HepG2 (cell line): ENCODE data around the gene QRSL1. TPM values are rescaled to one million over a fixed set of nuclear protein-coding genes. Genes with fewer than 3 reads are reported as not detected.
A peak's percentile ranks its signal among the peaks of the same experiment; 100 is the strongest.

Experiments used
- ATRX ChIP-seq: sonication (generic); formaldehyde crosslinking; IDR thresholded peaks from 2 replicates; pipeline ENCODE4 v1.4.0; 2020; ENCODE audit warnings: missing genetic modification reagents, borderline replicate concordance
- ZFP62 ChIP-seq: sonication (generic); formaldehyde crosslinking; IDR thresholded peaks from 2 replicates; pipeline ENCODE4 v1.4.0; 2020; ENCODE audit warnings: missing genetic modification reagents
- ZFX ChIP-seq: sonication (generic); formaldehyde crosslinking; IDR thresholded peaks from 2 replicates; pipeline ENCODE4 v1.4.0; 2020; ENCODE audit warnings: mild to moderate bottlenecking, low read depth, missing genetic modification reagents, moderate library complexity
- ZNF251 ChIP-seq: sonication (generic); formaldehyde crosslinking; IDR thresholded peaks from 2 replicates; pipeline ENCODE4 v1.9.0; 2021; ENCODE audit warnings: mild to moderate bottlenecking, missing genetic modification reagents
- ZNF331 ChIP-seq: sonication (generic); formaldehyde crosslinking; IDR thresholded peaks from 2 replicates; pipeline ENCODE4 v1.4.0; 2020; ENCODE audit warnings: missing genetic modification reagents
- ZNF563 ChIP-seq: sonication (generic); formaldehyde crosslinking; IDR thresholded peaks from 2 replicates; pipeline ENCODE4 v1.8.0; 2022; ENCODE audit warnings: mild to moderate bottlenecking, moderate library complexity, missing genetic modification reagents
- polyA plus RNA-seq, 8 experiments: library from polyadenylated mRNA; depleted of rRNA in 3 of 8; stranded (reverse) in 7 of 8; unstranded in 1 of 8; fragments of >200 nt; fragmentation: Illumina TruSeq in 4 of 8; extraction: Trizol in 4 of 8; gene quantifications; 2 replicates each; pipeline versions ENCODE4 v1.2.1 to v1.2.3, GENCODE V29; 2011 to 2016; ENCODE audit warnings: low read depth in 4 of 8, missing spikeins in 1 of 8, mixed read lengths in 1 of 8; ENCODE audit not compliant: insufficient read depth in 1 of 8
- total RNA-seq, 5 experiments: library from RNA; depleted of rRNA; stranded (reverse); fragments of >200 nt; fragmentation: Illumina TruSeq; extraction: Trizol; gene quantifications; 2 replicates each; pipeline ENCODE4 v1.2.3, GENCODE V29; 2016; ENCODE audit warnings: low read depth in 1 of 5
- TF ChIP-seq, protein P1 (sequence below): fragments of 450-650 bp; IDR thresholded peaks from 2 replicates; pipeline ENCODE4 v1.6.1; 2017; ENCODE audit warnings: mild to moderate bottlenecking
- TF ChIP-seq, protein P2 (sequence below): IDR thresholded peaks from 2 replicates; pipeline ENCODE4 v1.6.1; 2016; ENCODE audit warnings: low read depth
- TF ChIP-seq, protein P3 (sequence below): sonication (generic); formaldehyde crosslinking; conservative IDR thresholded peaks from 2 replicates; pipeline ENCODE4 v1.4.0; 2020; ENCODE audit warnings: missing genetic modification reagents

QRSL1 gene
- total and polyA plus RNA-seq, 2 of the 13 experiments (the other 11 are each of a cell fraction or from before 2014, with no cell fraction given): 8.2 to 22.3 TPM

DNA sequence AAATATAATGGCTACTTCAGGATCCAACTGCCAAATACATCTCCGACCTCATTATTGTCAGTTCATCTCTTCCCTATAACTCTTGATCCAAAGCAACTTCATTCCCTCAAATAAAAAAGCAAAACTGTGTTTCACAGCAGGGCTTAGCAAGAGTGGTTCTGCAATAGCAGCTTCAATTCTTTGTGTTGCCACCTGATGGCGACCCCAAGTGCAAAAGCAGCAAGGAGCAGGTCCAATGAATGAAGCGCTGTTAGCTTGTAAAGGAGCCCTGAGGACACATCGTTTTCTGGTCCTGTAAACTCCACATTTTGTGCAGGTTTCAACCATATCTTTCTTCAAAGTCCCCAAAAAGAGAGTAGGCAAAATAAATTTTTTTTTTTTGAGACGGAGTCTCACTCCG lies 19.7 kb upstream of the QRSL1 start (continued):
- TF ChIP-seq, protein P1, sequence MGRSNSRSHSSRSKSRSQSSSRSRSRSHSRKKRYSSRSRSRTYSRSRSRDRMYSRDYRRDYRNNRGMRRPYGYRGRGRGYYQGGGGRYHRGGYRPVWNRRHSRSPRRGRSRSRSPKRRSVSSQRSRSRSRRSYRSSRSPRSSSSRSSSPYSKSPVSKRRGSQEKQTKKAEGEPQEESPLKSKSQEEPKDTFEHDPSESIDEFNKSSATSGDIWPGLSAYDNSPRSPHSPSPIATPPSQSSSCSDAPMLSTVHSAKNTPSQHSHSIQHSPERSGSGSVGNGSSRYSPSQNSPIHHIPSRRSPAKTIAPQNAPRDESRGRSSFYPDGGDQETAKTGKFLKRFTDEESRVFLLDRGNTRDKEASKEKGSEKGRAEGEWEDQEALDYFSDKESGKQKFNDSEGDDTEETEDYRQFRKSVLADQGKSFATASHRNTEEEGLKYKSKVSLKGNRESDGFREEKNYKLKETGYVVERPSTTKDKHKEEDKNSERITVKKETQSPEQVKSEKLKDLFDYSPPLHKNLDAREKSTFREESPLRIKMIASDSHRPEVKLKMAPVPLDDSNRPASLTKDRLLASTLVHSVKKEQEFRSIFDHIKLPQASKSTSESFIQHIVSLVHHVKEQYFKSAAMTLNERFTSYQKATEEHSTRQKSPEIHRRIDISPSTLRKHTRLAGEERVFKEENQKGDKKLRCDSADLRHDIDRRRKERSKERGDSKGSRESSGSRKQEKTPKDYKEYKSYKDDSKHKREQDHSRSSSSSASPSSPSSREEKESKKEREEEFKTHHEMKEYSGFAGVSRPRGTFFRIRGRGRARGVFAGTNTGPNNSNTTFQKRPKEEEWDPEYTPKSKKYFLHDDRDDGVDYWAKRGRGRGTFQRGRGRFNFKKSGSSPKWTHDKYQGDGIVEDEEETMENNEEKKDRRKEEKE: no peak
- TF ChIP-seq ATRX (CRISPR knock-in tag) (no peak), ZFP62 (CRISPR knock-in tag) (no peak), ZNF563 (no peak), ZNF331 (peak; percentile 92), ZNF251 (CRISPR knock-in tag) (no peak), ZFX (CRISPR knock-in tag) (no peak)
- TF ChIP-seq, protein P2, sequence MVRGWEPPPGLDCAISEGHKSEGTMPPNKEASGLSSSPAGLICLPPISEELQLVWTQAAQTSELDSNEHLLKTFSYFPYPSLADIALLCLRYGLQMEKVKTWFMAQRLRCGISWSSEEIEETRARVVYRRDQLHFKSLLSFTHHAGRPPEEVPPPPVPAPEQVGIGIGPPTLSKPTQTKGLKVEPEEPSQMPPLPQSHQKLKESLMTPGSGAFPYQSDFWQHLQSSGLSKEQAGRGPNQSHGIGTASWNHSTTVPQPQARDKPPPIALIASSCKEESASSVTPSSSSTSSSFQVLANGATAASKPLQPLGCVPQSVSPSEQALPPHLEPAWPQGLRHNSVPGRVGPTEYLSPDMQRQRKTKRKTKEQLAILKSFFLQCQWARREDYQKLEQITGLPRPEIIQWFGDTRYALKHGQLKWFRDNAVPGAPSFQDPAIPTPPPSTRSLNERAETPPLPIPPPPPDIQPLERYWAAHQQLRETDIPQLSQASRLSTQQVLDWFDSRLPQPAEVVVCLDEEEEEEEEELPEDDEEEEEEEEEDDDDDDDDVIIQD (CRISPR knock-in tag): no peak
- TF ChIP-seq, protein P3, sequence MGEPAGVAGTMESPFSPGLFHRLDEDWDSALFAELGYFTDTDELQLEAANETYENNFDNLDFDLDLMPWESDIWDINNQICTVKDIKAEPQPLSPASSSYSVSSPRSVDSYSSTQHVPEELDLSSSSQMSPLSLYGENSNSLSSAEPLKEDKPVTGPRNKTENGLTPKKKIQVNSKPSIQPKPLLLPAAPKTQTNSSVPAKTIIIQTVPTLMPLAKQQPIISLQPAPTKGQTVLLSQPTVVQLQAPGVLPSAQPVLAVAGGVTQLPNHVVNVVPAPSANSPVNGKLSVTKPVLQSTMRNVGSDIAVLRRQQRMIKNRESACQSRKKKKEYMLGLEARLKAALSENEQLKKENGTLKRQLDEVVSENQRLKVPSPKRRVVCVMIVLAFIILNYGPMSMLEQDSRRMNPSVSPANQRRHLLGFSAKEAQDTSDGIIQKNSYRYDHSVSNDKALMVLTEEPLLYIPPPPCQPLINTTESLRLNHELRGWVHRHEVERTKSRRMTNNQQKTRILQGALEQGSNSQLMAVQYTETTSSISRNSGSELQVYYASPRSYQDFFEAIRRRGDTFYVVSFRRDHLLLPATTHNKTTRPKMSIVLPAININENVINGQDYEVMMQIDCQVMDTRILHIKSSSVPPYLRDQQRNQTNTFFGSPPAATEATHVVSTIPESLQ (CRISPR knock-in tag): no peak
